GM20431 (cell line): ENCODE measurements around the gene OBP2A.
"Not testable (repeated sequence)": the region's sequence is repeated elsewhere in the genome, so short reads cannot be mapped to it uniquely, and the experiment has no call there.

ENCODE experiments used
- in situ Hi-C: fragments of 300-500 bp; cut with MseI, MboI; formaldehyde crosslinking; loops from one replicate; pipeline ENCODE4 v1.15.0; 2020; ENCODE audit warnings: low sequenced_read_pairs; ENCODE audit not compliant: unreplicated experiment

Gene OBP2A

DNA sequence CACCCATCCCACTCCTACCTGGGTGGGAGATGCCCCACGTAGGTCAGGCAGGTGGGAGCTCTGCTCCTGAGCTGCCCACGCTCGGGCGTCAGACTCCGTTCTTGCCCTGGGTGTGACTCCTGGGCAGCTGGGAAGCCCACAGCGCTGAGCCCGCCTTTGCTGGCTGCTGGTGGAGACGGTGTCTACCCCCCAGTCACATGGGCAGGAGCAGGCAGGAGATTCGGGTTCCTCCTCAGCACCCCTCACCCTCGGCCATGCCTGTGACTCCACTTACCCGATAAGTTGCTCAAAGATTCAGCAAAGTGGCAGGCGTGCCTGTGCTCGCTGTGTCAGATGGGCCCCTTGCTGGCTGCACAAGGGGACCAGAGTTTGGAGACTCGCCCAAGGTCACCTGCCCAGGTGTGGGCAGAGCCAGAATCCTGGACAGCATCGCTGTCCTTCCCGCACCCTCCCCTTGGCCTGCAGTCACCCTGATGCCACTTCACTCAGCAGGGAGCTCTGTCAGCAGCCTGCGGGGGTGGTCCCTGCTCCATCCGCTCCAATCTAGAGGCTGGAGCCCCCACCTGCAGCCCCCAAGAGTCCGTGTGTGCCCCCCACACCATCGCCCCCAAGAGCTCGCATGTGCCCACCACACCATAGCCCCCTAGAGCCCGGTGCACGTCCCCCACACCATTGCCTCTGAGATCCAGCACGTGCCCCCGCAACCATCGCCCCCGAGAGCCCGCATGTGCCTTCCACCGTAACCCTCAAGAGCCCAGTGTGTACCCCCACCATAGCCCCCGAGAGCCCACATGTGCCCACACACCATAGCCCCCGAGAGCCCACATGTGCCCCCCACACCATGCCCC, 20.5 kb upstream of the OBP2A start:
- in situ Hi-C loops: no loop called here

DNA sequence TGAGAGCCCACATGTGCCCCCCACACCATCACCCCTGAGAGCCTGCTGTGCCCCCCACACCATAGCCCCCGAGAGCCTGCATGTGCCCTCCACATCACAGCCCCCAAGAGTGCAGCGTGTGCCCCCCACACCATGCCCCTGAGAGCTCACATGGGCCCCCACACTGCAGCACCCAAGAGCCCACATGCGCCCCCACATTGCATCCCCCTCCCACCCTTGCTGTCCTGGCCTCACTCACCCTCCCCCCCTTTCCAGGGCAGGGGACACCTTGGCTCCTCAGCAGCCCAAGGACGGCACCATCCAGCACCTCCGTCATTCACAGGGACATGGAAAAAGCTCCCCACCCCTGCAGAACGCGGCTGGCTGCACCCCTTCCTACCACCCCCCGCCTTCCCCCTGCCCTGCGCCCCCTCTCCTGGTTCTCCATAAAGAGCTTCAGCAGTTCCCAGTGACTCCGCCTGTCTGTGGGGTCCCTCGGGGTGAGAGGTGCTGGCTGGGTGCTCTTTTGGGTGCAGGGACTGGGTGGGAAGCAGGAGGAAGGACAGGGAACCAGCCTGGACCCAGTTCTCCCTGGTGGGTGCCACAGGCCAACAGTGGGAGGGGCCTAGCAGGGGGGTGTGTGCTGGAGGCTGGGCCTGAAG, 19.7 kb upstream of the OBP2A start:
- in situ Hi-C loops: no loop called here

DNA sequence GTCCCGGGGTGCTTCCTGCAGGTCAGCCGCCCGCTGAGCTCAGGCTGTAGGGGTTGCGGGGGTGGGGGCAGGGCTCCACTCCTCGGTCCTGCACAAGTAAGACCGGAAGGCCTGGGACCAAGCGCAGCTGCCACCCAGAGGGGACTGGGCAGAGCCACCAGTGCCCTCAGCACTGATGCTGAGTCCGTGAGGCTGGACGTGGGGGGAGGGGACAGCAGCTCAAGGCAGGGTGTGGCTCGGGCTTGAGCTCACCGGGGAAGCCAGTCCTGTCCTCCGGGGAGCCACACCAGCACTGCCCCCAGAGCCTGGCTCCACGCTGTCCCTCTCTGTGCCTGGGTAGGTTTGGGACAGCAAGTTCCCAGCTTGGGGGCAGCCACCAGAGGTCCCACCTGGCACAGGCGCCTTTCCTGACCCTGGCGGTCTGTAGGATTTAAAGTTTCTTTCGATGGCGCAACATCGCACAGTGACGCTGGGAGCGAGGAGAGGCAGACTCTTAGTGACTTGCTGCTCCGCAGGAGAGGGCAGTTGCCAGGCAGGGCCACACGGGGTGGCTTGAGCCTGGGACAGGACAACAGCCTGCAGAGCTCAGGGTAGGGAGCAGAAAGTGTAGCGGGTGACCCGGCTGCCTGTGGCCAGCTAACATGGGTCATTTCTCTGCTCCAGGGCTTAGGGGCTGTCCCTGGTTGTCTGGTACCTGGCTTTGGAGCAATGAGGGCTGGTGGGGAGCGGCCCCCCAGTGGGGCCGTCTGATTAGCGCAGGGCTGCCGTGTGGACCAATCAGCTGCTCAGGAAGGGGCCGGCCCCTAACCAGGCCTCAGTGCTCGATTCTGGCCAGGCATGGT, 19.0 kb upstream of the OBP2A start:
- in situ Hi-C loops: no loop called here

DNA sequence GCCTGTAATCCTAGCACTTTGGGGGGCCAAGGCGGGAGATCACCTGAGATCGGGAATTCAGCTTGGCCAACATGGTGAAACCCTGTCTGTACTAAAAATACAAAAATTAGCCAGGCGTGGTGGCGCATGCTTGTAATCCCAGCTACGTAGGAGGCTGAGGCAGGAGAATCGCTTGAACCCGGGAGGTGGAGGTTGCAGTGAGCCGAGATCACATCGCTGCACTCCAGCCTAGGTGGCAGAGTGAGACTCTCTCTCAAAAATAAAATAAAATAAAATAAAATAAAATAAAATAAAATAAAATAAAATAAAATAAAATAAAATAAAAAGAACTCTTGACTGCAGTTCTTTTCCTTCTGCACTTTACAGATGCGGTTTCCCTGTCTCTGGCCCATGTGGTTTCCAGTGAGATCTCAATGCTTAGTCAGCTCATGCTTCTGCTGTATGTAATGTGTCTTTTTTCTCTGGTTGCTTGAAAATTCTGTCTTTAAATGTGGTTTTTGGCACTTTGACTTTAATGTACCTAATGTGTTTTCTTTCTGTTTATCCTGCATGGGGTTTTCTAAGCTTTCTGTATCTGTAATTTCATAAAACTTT, 17.0 kb upstream of the OBP2A start:
- in situ Hi-C loops: not testable (repeated sequence)

DNA sequence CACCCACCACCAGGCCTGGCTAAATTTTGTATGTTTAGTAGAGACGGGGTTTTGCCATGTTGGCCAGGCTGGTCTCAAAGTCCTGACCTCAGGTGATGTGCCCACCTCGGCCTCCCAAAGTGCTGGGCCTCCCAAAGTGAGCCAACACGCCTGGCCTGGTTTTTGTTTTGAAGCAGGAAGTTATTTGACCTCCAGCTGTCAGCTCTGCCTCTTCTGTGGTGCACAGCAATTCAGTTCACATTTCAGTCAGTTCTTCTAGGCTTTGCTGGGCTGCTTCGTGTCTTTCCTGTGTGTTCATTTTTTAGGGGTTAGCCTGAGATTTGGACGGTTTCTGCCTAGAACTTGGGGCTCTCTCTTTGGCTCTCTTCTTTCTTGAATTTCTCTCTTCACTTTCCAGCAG, 15.8 kb upstream of the OBP2A start:
- in situ Hi-C loops: no loop called here

DNA sequence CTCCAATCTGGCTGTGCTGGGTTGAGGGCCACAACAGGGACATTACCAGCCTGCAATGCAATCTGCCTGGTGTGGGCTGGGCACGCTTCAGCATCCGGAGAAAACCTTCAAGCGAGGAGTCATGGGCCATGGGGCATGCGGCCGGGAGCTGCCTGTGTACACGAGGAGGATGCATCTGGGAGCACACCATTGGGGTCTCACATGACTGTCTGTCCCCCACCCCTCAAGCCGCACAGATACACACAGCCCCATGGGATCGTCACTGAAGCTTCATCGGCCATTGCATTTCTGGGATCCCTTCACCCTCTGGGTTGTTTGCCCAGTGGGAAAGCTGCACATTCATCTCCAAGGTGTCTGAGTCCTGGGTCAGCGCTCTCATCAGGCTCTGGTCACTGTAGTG, 14.8 kb upstream of the OBP2A start:
- in situ Hi-C loops: no loop called here

DNA sequence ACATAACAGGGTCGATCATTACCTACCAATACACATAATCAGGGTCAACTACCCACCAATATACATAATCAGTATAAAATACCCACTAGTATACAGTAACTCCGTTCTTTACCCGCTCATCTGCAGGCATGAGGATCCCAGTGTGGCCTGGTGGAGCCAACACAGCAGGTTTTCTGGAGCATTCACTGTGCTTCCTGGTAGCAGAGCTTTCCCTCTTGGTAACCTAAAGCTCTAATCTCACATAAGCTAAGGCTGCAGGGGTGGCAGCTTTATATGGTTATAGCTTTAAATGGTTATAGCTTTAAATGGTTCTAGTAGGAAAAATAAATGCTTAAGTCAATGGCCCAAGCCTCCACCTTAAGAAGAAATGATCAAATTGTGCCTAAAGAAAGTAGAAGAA, 12.8 kb upstream of the OBP2A start:
- in situ Hi-C loops: no loop called here

DNA sequence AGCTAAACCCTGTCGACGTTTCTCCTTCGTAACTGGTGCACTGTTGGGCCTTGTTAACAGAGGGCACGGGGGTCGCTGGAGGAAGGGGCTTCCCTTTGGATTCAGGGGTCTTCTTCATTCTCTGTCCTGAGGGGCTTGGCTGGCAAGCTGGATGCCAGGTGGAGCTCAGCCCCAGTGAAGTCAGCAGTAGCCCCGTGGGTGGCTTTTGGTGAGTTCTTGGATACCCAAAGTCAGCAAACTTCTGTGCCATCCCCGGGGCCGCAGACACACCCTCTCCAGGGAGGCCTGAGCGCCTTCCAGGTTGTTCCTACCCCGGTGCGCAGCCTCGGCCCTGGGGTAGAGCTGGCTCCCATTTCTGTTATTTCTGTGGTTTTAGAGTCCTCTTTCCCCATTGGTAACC, 12.3 kb upstream of the OBP2A start:
- in situ Hi-C loops: no loop called here

DNA sequence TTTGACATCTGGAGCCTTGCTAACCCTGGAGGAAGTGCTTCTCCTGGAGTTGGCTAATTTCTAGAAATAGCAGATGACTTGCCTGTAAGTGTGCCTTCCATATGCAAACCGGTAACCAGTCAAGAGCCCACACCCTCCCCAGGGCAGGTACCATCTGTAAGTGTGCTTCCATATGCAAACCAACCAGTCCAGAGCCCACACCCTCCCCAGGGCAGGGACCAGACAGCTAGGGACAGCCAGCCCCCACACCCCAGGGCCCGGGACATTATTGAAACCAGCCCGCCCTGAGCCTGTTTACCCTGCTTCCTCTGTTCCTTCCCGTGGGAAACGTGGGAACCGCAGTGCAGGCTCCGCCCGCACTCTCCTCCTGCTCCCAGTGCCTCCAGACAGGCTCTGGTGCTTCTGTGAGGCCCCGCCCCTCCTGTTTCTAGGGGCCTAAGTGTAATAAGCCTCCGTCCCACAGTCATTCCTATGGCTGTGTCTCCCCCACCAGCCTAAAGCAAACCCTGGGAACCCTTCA, 11.7 kb upstream of the OBP2A start:
- in situ Hi-C loops: not testable (repeated sequence)

DNA sequence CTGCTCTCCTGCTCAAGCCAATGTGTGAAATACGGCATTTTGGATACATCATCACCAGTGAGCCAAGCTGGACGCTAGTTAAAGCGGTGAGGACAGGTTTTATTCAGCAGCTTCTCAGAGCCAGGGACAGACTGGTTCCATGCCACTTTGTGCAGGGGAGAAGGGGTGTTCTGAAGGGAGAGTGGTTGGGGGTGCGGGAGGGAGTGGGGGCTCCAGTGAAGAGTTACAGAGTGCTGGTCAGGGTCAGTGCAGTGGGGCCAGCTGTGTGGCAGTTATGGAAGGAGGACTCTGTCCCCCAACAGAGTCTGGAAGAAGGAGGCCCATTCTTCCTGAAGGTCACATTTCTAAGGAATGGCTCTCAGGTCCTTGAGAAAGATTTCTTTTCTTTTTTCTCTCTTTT, 11.1 kb upstream of the OBP2A start:
- in situ Hi-C loops: not testable (repeated sequence)

DNA sequence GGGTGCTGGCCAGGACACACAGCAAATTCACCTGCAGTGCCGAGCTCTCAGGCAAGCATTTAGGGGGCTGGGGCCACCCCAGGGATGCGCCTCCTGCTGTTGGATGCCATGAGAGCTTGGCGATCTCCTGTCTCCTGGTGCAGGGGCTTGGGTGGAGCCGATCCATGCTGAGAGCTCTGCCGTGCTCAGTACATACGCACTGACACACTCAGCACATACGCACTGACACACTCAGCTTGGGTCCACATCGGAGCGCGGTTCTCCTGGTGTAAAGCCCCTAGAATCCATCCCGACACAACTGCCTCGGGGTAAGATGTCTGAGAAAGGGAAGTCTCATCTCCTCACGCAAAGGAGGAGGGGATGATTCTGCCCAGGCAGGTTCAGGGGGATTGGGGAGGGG, 10.3 kb upstream of the OBP2A start:
- in situ Hi-C loops: not testable (repeated sequence)

DNA sequence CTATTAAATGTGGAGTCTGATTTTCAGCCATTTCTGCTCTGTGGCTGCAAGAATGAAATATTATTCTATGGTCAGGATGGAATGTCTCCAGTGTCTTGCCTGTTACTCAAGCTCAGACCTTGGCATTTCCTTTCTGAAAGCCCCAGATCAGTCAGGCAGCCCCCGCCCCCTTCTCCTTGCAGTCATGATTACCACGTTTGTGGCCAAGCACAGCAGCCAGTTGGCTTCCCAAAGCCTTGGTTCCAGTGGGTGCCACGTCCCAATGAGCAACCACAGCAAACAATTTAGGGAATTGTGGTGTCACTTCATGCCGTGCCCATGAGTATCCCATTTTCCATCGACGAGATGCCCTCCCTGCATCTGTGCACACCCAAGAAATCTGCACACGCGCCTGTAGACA, 9.7 kb upstream of the OBP2A start:
- in situ Hi-C loops: no loop called here

DNA sequence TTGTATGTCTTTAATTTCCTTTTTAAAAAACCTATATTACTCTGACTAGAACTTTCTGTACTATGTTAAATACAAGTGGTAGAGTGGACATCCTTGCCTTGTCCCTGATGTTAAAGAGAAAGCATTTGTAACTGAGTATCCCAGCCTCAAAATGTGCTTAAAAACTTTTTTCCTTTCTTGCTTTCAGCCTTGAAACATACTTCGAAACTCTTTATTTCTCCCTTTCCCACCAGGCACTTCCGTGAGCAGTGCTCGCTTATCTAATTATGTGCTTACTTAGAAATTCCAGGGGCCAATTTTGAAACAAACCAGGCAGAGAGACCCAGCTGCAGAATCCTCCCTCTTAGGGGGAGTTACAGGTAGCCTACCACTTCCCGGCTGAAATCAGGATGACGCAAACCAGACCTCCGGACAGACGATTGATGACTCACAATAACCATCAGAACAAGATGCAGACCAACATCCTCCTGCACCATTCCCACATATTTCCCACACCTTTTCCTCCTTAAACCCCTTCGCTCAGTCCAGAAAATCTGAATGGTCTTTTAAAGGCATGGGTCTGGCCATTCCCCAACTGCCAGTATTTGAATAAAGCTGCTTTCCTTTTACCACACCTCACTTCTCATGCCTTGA, 2.5 kb upstream of the OBP2A start:
- in situ Hi-C loops: not testable (repeated sequence)

DNA sequence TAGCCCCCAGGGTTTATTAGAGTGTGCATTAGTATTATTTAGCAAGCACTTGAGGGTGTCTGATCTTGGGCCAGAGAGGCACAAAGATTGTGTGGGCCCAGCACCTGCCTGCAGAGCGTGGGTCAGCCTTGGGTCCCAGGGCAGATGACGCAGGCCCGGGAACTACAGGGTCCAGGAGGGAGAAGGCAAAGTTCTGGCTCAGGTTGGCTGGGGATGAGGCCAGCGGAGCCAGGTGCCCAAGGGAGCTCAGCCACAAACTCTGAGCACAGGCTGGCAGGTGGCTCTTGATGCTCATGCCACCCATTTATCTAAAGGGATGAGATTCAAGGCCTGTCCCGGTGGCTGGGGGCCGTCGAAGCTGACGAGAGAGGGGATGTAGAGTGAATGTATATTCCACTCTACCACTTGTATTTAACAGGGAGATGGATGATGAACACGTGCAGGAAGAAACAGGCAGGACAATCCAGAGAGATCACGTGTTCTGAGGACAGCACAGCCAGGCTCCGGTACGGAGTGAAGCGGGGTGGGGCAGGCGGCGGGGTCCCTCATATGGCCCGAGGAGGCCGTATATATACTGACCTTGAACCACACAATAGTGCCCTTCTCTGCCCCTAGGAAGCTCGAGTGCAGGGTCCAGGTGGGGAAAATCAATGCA, 818 bp upstream of the OBP2A start:
- in situ Hi-C loops: no loop called here

DNA sequence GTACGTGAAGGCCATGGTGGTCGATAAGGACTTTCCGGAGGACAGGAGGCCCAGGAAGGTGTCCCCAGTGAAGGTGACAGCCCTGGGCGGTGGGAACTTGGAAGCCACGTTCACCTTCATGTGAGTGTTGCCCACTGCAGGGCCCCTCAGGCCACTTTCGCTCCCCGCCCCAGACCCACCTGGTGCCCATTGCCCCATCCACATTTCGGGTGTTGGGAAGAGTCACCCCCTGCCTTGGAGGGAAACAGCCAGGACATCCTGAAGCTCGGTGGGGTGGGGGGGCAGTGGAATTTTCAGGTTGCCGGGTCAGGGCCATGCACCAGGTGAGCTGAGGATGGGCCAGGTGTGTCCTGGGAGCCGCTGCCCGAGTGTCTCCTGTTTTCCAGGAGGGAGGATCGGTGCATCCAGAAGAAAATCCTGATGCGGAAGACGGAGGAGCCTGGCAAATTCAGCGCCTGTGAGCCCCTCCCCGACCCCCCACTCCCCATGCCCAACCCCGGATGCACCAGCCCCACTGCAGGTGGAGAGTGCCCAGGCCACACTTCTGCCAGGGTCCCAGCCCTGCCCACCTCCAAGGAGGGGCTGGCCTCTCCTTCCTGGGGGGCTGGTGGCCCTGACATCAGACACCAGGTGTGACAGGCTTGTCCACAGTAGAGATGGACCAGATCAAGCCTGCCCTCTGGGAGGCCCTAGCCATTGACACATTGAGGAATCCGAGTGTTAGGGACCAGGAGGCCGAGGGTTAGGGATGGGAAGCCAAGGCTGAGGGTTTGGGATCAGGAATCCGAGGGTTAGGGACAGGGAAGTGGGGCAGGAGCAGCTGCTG, 1.1 kb downstream of the OBP2A start:
- in situ Hi-C loops: not testable (repeated sequence)

DNA sequence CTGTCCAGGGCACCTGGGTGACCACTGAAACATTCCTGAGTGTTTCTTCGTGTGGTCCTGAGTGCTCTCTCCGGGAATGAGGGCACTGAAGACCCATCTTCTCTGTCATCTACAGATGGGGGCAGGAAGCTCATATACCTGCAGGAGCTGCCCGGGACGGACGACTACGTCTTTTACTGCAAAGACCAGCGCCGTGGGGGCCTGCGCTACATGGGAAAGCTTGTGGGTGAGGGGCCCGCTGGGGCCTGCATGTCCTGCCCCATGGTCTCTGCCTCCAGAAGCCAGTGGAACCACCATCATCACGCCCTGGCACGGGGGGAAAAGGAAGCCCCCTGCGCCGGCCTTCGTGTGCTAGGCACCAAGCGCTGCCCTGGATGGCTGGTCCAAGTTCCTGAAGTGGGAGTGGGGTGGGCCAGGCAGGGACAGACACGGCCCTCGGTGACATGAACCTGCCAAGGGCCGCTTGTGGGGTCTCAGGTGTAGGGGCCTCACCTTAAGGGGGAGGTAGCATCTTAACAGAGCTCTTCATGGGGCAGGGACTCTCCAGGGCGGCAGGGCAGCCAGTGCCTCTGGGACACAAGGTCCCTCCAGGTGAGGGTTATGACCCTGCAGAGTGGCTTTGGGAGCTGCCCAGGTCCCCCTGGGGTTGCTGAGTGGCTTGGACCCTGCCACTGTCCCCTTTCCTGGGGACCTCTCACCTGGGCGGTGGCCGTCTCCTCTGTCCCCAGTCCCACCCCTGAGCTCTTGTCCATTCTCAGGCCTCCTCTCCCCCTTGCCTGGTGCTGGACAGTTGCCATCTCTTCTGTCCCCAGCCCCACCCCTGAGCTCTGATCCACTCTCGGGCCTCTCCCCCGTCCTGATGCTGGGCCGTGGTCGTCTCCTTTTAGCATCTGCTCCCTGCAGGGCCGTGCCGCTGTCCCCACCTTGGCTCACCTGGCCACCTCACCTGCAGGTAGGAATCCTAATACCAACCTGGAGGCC, 2.1 kb downstream of the OBP2A start:
- in situ Hi-C loops: no loop called here
